Left forelimb (tissue), 1 donor: ENCODE data around the gene HMCN2.

ENCODE experiments used
- DNase-seq: peaks from one replicate; pipeline ENCODE4 v3.0.0-alpha.2; 2018; ENCODE audit warnings: low spot score

The HMCN2 gene

DNA sequence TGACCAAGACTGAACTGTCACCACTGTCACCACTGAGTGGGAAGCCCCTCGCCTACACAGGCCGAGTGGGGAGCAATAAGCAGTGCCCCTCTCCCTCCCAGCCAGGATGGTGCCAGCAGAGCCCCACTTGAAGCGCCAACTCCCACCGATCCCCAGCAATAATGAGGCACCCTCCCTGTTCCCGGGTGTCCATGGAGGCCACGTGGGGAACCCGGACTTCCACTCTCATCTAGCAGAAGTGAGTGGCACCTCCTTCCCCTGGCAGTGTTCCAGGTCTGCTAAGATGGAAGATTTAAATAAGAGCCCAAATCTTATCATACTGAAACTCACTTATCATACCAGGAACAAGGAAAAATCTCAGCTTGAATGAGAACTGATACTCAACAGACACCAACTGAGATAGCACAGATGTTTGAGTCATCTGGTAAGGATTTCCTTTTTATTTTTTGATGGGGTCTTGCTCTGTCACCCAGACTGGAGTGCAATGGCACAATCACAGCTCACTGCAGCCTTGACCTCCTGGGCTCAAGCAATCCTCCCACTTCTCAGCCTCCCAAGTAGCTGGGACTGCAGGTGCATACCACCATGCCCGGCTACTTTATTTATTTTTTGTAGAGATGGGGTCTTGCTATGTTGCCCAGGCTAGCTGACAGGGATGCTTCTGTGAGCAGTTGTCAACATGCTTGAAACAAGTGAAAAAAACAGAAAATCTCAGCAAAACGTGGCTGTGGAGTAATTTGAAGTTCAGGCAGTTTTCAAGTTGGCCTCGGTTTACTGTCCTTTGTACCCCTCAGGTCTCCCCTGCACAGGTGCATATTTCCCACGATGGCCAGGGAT lies 149.6 kb downstream of the HMCN2 start:
- no peak for DNase-seq

DNA sequence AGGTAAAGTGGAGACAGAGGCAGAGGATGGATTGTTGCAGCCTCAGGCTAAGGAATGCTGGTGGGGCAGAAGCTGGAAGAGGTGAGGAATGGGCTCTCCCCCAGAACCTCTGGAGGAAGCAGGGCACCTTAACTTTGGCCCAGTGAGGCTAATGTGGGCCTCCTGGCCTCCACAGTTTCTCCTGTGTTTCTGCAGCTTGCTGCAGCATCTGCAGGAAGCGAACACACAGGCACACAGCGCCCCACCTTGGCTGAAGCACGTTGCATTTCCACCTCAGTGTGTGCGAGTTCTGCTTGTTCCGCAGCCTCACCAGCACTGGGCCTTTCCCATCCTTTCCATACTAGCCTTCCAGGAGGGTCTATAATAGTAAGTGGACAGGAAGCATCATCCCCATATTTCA lies 152.0 kb downstream of the HMCN2 start:
- no peak for DNase-seq

DNA sequence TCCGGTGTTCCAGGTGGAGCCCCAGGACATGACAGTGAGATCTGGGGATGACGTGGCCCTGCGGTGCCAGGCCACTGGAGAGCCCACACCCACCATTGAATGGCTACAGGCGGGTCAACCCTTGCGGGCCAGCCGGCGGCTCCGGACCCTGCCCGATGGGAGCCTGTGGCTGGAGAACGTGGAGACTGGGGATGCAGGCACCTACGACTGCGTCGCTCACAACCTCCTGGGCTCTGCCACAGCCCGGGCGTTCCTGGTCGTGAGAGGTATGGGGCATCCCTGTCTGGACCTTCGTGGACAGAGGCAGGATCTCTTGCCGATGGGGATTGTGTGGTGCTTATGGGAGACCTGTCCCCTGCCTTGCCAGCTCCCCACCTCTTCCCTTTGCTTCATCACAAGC lies 153.2 kb downstream of the HMCN2 start:
- no peak for DNase-seq

DNA sequence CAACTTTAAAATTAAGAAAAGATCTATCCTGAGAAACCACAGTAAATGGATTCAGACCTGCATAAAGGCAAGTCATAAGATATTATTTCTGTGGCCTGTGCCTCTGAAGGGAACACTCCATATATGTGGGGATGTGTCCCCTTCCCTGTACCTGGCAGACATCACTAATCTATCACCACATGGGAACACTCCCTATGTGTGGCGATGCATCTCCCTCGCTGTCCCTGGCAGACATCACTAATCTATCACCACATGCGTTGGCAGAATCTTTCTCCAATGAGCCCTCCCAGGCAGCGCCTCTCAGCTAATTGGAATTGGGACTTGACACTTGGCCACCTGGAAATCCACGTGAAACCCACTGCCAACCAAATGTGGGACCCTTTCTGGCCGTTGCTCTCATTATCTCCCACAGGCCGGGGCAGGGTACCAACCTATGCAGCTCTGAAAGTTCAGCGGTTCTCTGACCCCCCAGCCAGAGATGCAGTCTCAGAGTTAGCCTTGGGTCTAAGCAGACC lies 154.0 kb downstream of the HMCN2 start:
- DNase-seq, result no peak

DNA sequence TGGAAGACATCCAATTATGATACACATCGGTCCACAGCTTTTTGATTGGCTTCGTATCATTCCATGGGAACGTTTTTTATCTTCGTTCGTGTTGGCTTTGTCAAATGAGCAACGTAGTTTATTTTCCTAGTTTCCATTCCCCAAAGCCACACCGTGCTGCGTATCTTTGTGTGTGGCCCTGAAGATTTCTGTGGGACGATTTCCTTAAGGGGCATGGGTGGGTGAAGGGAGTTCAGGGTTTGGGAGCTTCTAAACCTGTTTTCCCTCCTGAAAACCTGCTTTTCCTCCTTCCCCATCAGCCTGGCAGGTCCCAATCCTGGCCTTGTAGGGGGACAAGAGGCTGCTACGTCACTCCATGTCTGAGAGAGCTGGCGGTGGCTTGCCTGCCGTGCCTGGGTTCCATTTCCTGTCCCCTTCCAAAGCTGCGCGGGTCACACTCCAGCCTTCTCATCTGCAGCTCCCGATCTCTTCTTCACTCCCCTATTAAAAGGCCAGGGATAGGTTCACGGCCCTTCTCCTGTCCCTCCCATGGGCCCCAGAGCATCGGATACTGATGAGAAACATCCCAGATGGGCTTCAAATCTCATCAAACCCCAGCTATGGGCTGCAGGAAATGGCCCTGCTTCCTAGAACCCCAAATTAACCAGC lies 155.7 kb downstream of the HMCN2 start:
- no peak for DNase-seq

DNA sequence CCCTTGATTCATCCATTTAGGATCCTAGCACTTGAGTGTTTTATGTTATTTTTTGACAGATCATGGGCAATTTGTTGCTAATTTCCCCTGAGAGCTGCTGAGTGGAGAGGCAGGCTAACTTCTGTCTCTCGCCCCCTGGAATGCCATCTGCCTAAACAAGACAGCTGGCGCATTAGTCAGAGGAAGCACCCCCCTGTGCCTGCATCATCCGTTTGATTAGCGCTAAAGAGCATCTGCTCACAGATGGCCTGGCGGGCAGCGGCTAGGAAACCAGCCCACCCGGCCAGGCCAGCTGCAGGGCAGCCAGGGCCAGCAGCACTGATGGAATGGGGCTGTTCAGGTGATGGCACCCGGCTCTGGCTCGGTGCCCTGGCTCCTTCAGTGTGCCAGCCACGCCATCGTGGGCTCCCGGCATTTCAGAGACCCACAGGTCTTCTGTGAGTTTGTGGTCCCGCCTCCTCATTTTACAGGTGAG lies 156.3 kb downstream of the HMCN2 start:
- no peak for DNase-seq

DNA sequence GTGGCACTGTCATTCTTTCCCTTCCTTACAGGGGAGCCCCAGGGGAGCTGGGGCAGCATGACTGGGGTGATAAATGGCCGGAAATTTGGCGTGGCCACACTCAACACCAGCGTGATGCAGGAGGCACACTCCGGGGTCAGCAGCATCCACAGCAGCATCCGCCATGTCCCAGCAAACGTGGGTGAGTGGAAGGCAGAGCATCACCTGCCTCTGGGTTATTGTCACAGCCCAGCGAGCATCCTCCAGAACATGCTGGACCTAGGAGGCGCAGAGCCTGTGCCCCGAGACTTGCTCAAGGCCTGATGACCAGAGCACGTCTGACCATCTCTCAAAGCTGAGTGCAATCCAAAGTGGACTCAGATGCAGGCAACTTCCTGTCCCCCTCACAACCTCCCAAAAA lies 157.0 kb downstream of the HMCN2 start:
- DNase-seq, result no peak

DNA sequence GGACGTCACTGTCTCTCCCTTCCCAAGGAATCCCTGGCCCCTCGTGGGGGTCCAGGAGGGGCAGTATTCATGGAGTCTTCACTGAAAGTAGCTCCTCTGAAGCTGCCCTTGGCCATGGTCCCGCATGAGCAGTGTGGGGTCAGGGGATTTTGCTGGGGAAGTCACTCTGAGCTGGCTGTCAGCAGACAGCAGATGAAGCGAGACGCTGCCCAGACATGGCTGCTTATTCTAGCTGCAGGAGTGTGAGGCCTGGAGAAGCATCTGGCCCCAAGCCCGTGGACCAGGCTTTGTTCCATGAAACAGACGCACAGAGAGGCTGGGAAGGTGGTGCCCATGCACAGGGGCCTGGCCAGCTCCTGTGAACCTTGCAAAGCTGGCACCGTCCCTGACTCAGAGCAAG lies 157.7 kb downstream of the HMCN2 start:
- no peak for DNase-seq

DNA sequence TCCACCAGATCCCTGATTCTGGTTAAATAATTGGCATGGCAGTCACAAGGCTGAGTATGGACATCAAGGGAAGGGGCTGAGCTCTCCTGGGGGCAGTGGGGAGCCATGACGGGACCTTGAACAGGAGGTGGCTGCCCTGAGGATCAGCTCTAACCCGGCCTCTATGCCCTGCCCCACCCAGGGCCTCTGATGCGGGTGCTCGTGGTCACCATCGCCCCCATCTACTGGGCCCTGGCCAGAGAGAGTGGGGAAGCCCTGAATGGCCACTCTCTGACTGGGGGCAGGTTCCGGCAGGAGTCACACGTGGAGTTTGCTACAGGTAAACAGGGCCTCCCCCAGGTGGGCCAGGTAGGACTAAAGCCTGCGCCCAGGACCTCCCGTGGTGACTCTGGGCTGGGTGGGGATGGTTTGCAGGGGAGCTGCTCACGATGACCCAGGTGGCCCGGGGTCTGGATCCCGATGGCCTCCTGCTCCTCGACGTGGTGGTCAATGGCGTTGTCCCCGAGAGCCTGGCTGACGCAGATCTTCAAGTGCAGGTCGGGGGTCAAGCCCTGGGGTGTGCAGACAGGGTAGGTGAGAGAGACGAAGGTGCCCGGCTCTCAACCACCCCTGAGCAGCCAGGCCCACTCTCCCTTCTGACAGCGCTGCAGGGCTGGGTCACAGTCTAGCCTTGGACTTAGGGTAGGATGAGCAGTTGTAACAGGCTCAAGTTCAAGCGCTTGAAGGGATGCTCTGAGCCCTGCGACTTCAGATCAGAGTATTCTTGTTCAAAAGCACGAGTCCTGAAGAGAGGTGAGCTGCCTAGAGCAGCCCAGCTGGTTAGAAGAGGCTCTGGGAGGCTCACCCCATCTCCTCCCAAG lies 159.3 kb downstream of the HMCN2 start:
- DNase-seq, result no peak

DNA sequence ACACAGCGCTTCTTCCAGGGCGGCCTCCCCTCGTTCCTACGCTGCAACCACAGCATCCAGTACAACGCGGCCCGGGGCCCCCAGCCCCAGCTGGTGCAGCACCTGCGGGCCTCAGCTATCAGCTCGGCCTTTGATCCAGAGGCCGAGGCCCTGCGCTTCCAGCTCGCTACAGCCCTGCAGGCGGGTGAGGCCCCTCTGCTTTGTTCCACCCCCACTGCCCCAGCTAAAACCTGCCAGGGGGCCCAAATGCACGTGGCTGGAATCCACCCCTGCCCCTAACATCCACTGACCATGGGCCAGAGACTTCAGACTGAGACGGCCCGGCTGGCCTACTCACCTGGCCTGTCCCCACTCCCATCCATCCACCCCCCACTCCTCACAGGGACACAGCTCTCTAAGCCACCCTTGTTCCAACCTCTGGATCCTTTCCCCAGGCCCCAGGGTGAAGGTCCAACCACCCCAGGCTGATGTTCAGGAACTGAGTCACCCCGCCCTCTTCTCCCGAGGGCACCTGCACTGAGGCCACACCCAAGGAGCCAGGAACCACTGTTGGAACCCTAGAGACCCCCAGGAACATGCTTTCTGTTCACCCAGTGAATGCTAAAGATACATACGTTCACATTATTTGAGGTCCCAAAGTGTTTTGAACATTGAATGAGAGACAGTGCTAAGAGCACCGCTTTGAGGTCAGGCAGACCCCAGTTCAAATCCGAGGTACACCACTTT lies 160.3 kb downstream of the HMCN2 start:
- no peak for DNase-seq

DNA sequence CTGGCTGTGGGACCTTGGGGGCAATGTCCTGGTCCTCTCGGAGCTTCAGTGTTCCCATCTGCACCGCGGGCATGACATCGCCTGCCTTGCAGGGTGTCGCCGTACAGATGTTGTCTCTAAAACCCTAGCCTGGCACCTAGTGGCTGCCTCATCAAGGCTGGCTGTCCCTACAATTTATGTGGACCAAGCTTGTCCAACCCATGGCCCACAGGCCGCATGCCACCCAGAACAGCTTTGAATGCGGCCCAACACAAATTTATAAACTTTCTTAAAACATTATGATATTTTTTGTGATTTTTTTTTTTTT lies 160.9 kb downstream of the HMCN2 start:
- no peak for DNase-seq

DNA sequence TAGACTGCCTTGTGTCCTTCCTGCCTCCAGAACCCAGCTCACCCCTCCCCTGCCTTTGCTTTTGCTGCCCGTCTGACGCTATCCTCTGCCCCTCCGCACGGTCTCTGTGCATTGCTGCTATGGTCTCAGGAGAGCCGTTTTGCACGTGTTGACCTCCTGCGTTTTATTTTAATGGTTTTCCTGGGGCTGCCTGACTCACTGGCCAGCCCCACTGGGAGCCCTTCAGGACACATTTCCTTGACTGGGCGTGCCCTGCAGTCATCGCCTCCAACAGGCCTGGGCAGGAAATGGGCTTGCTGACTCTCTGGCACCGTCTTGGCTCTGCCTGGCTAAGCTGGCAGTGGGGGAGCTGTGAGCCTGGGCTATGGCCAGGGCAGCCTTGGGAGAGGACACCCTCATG lies 161.3 kb downstream of the HMCN2 start:
- no peak for DNase-seq

DNA sequence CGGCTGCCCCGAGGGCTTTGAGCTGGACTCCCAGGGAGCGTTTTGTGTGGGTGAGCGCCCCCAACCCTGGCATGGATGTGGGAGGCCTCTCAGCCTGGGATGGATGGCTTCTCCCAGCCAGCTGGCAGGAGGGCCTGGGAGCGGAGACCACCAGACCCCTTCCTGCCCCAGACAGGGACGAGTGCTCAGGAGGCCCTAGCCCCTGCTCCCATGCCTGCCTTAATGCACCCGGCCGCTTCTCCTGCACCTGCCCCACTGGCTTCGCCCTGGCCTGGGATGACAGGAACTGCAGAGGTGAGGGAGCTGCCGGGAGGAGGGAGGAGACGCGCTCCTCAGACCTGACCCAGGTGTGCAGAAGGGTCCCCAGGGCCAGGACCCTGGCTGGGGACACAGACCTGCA lies 161.8 kb downstream of the HMCN2 start:
- DNase-seq, result no peak

DNA sequence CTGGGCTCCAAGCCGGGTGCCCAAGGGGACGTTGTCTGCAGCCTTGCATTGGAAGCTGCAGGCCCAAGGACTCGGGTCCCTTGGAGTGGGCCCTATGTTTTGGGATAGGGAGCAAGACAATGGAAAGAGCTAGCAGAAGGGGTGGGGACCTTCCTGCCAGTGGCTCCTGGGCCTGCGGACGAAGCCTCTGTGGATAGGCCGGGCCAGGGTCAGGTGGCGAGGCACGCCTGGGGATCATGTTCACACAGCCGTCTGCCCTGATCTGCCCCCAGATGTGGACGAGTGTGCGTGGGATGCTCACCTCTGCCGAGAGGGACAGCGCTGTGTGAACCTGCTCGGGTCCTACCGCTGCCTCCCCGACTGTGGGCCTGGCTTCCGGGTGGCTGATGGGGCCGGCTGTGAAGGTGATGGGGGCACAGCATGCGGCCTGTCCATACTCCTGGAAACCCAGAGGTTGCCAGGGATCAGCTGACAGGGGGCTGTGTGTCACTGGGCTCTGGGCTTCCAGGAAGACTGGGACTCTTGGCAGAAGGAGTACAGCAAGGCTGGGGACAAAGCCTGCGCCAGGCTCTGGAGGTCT lies 162.6 kb downstream of the HMCN2 start:
- DNase-seq, result no peak

DNA sequence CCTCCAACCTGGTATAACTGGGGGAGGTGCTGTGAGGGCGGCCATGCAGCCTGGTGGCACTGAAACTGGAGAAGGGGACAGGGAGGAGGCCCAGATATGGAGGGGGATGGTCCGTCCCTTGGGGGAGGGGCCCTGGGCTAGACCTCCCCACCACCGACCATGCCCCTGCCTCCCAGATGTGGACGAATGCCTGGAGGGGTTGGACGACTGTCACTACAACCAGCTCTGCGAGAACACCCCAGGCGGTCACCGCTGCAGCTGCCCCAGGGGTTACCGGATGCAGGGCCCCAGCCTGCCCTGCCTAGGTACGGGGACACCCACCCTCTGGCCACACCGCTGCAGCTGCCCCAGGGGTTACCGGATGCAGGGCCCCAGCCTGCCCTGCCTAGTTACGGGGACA lies 163.8 kb downstream of the HMCN2 start:
- DNase-seq, result no peak

DNA sequence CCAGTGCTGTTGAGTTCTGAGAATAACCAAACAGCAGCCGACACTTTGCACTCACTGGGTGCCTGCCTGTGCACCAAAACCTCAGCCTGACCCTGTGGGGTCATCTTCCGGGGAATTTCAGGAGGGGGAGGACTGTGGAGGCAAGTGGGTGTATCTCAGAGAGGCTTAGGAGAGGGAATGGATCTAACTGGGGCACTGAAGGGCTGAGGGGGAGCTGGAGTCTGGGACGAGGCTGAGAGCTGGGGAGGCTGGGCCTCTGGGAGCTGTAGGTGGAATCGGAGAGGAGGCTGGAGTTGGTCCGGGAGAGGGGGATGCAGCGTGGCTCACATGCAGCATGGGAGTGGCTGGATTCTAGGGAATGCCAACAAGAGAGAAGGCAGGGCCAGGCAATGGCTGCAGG lies 164.3 kb downstream of the HMCN2 start:
- DNase-seq, result no peak

DNA sequence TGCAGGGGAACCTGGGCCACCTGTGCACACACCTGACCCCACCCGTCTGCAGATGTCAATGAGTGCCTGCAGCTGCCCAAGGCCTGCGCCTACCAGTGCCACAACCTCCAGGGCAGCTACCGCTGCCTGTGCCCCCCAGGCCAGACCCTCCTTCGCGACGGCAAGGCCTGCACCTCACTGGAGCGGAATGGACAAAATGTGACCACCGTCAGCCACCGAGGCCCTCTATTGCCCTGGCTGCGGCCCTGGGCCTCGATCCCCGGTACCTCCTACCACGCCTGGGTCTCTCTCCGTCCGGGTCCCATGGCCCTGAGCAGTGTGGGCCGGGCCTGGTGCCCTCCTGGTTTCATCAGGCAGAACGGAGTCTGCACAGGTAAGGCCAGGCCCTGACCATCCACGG lies 164.7 kb downstream of the HMCN2 start:
- no peak for DNase-seq

DNA sequence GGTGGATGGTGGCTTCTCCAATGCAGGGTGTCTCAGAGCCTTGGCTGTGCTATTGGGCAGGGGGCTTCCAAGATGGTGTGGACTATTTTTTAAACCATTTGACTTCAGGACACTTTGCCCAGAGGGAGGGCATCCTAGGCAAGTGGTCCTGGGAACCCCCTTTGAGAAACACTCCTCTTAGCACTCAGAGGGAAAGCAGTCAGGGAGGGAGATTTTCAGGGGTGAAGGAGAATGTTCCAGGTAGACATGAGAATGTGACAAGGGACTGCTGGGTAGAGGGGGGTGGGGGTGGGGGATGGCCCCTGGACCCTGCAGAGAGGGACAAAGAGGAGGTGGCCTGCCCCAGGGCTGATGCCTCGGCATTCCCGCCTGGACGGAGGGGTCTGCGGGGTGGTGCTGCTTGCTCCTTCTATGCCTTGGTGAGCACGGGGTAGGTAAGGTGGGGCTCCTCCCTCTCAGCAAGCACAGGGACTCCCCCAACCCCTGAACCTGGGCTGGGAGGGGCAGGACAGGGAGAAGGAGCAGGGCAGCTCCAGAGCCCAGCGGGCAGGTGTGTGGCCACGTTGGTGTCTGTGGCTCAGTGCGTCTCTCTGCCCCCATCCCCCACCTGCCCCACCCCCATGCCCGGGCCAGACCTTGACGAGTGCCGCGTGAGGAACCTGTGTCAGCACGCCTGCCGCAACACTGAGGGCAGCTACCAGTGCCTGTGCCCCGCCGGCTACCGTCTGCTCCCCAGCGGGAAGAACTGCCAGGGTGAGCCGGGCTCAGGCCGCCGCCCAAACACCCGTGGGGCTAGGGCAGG lies 165.4 kb downstream of the HMCN2 start:
- no peak for DNase-seq

DNA sequence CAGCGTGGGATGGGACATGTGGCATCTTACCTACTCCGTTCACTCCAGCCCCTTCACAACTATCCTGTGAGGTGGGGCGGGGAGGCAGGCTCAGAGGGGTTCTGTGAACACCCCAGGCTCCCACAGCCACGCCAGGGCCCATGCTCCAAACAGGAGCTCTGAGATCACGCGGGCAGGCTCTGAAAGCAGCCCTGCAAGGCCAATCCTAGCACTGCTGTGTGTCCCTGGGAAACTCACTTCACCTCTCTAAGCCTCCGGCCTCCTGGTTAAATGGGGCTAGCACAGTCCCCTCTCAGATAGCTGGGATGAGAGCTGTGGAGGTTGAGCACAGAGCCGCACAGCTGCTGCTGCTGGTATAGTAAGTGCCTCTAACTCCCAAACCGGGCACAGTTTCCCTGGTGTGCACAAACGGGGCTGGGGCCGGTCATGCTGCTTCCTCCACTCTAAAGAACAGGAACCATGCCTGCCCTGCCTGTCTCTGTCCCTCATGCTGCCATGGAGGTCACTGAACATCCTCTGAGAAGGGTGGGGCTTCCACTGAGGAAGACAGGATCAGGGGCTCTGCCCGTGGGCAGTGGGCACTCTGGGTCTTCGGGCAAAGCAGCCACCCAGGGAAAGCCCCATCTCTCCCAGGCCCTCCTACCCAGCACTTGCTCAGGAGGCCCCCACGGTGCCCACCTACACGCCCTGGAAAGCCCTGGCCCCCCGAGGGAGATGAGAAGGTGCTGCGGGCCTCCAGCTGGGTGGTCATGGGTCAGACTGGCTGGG lies 166.2 kb downstream of the HMCN2 start:
- no peak for DNase-seq

DNA sequence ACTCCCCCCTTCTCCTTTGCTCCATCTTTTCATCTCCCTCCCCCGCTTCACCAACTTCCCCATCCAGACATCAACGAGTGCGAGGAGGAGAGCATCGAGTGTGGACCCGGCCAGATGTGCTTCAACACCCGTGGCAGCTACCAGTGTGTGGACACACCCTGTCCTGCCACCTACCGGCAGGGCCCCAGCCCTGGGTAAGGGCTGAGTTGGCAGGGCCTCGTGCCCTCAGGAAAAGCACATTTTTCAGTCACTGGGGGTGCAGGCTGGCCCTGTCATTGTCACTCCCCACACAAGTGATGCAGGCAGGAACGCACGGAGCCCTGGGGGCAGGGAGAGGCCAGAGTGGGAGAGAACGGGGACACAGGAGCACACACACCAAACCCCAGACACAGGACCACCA lies 166.8 kb downstream of the HMCN2 start:
- no peak for DNase-seq
